Stomach (tissue), 9 donors: ENCODE data around the gene PTPRM. TPM values are rescaled to one million over a fixed set of nuclear protein-coding genes. Genes with fewer than 3 reads are reported as not detected.
A peak's percentile ranks its signal among the peaks of the same experiment; 100 is the strongest.

ENCODE experiments used
- DNase-seq, 2 donors: peaks; one replicate each; pipeline versions ENCODE4 v3.0.0 to v3.0.0-alpha.2; 2013 to 2019
- H3K27ac ChIP-seq, 5 donors: fragments of 200-600 bp in 4 of 5; sonication (generic) in 4 of 5; one replicate each; pipeline ENCODE4 v1.5.1; 2013 to 2019; ENCODE audit warnings: mild to moderate bottlenecking in 1 of 5, moderate library complexity in 1 of 5
- H3K27me3 ChIP-seq, 3 donors: fragments of 200-600 bp; sonication (generic); one replicate each; pipeline ENCODE4 v1.5.1; 2017 to 2019; ENCODE audit warnings: mixed run types in 1 of 3
- H3K36me3 ChIP-seq, 4 donors: fragments of 200-600 bp; sonication (generic); 1 replicate in 3 of 4; 2 replicates in 1 of 4; pipeline ENCODE4 v1.5.1; 2016 to 2019
- H3K4me1 ChIP-seq, 4 donors: fragments of 200-600 bp; sonication (generic); one replicate each; pipeline ENCODE4 v1.5.1; 2016 to 2019
- H3K4me3 ChIP-seq, 4 donors: fragments of 200-600 bp; sonication (generic) in 3 of 4; one replicate each; pipeline ENCODE4 v1.5.1; 2016 to 2019; ENCODE audit warnings: mild to moderate bottlenecking in 1 of 4
- H3K9me3 ChIP-seq, 4 donors: fragments of 200-600 bp; sonication (generic); one replicate each; pipeline ENCODE4 v1.5.1; 2016 to 2019
- CTCF ChIP-seq, 7 experiments: fragments of 450-650 bp in 4 of 7; fragments of 200-600 bp in 3 of 7; sonication (generic) in 3 of 7; IDR thresholded peaks; one replicate each; pipeline ENCODE4 v1.5.1; 2016 to 2019; ENCODE audit warnings: antibody characterized with exemption in 7 of 7, control low read depth in 2 of 7, mild to moderate bottlenecking in 1 of 7
- EP300 ChIP-seq: sonication (generic); formaldehyde crosslinking; IDR thresholded peaks from one replicate; pipeline ENCODE4 v1.6.1; 2017; ENCODE audit warnings: antibody characterized with exemption
- POLR2A ChIP-seq, 4 donors: fragments of 450-650 bp; IDR thresholded peaks; one replicate each; pipeline ENCODE4 v1.6.1; 2016; ENCODE audit warnings: antibody characterized with exemption in 4 of 4, control low read depth in 2 of 4, mild to moderate bottlenecking in 1 of 4, moderate library complexity in 1 of 4
- POLR2AphosphoS5 ChIP-seq, 3 donors: sonication (generic); formaldehyde crosslinking; IDR thresholded peaks; one replicate each; pipeline ENCODE4 v1.6.1; 2016; ENCODE audit warnings: antibody characterized with exemption in 3 of 3
- WGBS, 5 donors: extraction: QIAGEN DNeasy Blood & Tissue Kit in 3 of 5; methylation state at CpG; one replicate each; pipeline versions ENCODE4 v1.1.5 to v1.1.7; 2013 to 2018; 5-methylcytosine and 5-hydroxymethylcytosine counted together
- intact Hi-C: fragments of 100-400 bp; cut with DNase I; formaldehyde crosslinking; loops from one replicate; pipeline ENCODE4 v1.15.1; 2023; ENCODE audit warnings: low total_unique reads
- polyA plus RNA-seq, 3 donors: library from polyadenylated mRNA; stranded (reverse); fragments of 200-250 nt; gene quantifications; one replicate each; pipeline ENCODE4 v1.2.3, GENCODE V29; 2013
- total RNA-seq, 5 donors: library from RNA; depleted of rRNA; stranded (reverse); fragments of >200 nt; gene quantifications; one replicate each; pipeline versions ENCODE4 v1.1.0 to v1.2.3, GENCODE V29; 2014 to 2016
- donor health status: healthy with polysubstance abuse.
- donor health status: Bipolar disorder and iron deficiency.
- donor health status: healthy.

The PTPRM gene
- total and polyA plus RNA-seq, 8 donors, result 7.5 to 246 (median 58.2) TPM

GRCh38 chr18:7566244-7566566 is 911 bp upstream of the PTPRM start:
- WGBS, 5 donors, result 16 to 25% (median 17%) methylated on average over 4 of the region's 4 CpGs
- intact Hi-C loops, result loop anchor here (5.0 kb wide), 1 partner anchor 294 kb away; no protein-coding TSS in a partner anchor
- Histone ChIP-seq H3K9me3 (no peaks in the 10 kb centered on the region), H3K36me3 (no peaks in the 10 kb centered on the region), H3K27me3 (peaks cover 0 to 18% (median 0%) of the 10 kb centered on the region in 3 donors), H3K27ac (peak overlapping the region; percentile 95 to 99 (median 96)), H3K4me1 (peaks cover 0 to 39% (median 24%) of the 10 kb centered on the region in 4 donors), H3K4me3 (peak overlapping the region; percentile 61 to 88 (median 87))
- TF ChIP-seq POLR2AphosphoS5 (IDR thresholded peaks at IDR 0.05), result no peak
- no peak for TF ChIP-seq CTCF (IDR thresholded peaks at IDR 0.05)
- TF ChIP-seq EP300, result no peak
- no peak for DNase-seq

DNA sequence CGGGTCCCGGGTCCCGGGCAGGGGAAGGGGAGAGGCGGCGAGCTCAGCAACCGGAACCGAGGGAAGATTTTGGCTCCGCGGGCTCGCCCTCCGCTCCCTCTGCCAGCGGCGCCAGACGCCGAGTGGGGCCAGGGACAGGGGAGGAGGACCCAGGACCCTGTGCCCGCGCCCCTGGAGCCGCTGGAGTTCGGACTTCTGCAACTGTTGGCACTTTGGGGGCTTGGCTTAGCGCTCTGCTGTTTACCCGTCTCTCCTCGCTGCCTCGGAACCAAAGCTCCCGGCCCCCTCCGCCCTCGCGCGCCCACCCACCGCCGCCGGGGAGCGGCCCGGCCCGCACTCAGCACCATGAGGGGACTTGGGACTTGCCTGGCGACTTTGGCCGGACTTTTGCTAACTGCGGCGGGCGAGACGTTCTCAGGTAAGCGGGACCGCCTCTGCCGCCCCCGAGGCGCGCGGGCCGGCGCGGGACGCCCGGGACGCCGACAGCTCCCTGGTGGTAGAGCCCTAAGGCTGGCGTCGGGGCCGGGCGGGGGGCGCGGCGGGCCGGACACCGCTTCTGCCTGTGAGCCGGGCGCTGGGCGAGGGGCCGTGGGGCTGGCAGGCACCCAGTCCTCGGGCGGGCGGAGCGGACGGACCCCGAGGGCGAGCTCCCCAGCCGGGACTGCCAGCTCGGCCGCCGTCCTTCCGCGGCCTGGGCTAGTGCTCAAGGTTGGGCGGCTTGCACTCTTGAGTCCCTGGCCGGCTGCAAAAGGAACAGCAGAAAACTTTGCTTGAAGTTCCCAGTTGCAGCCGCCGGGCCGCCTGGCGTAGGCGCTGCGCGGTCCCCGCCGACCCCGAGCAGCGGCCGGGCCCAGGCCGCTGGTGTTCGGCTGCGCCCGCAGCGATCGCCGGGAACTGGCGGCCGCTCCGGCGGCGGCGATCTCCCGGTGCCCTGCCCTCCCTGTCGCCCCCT is 634 bp downstream of the PTPRM start:
- intact Hi-C loops, result loop anchor here (5.0 kb wide), 1 partner anchor 295 kb away; no protein-coding TSS in a partner anchor
- TF ChIP-seq CTCF (IDR thresholded peaks at IDR 0.05), result peak in 1 of 7 experiments; percentile 10
- TF ChIP-seq POLR2AphosphoS5 (IDR thresholded peaks at IDR 0.05), result no peak
- TF ChIP-seq EP300, result no peak
- no peak for TF ChIP-seq POLR2A (IDR thresholded peaks at IDR 0.05)
- peak; percentile 52 to 85 for DNase-seq
- Histone ChIP-seq H3K27ac (peak overlapping the region; percentile 92 to 99 (median 96)), H3K36me3 (no peaks in the 10 kb centered on the region), H3K4me1 (peaks cover 0 to 37% (median 23%) of the 10 kb centered on the region in 4 donors), H3K9me3 (no peaks in the 10 kb centered on the region), H3K4me3 (peak overlapping the region; percentile 87 to 95 (median 88)), H3K27me3 (peaks cover 0 to 18% (median 0%) of the 10 kb centered on the region in 3 donors)
- WGBS, 5 donors, result 0 to 3% (median 1%) methylated on average over 62 to 109 of the region's 109 CpGs

DNA sequence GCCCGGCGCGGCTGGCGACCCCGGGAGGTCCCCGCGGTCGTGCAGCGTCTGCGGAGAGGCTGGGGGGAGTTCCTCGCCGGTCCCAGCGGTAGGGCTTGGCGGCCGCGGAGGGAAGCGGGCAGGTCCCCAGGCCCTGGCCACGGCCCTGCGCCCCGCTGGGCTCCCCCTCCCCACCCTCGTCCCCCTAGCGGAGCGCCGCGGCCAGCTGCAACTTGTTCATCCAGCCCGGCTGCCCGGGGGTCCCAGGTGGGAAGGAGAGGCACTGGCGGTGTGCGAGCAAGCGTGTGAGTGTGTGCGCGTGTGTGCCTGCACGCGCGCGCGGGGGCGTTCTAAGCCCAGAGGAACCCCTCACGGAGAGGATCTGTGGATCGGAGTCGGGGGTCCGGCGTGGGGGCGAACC is 1.3 kb downstream of the PTPRM start:
- peak; percentile 28 to 80 for DNase-seq
- Histone ChIP-seq H3K27ac (peak overlapping the region; percentile 92 to 99 (median 96)), H3K4me3 (peak overlapping the region; percentile 87 to 95 (median 88)), H3K27me3 (peaks cover 0 to 18% (median 0%) of the 10 kb centered on the region in 3 donors), H3K36me3 (no peaks in the 10 kb centered on the region), H3K4me1 (peaks cover 0 to 41% (median 23%) of the 10 kb centered on the region in 4 donors), H3K9me3 (no peaks in the 10 kb centered on the region)
- WGBS, 5 donors, result 0 to 3% (median 1%) methylated on average over 30 to 44 of the region's 44 CpGs
- no peak for TF ChIP-seq POLR2AphosphoS5 (IDR thresholded peaks at IDR 0.05)
- TF ChIP-seq CTCF (IDR thresholded peaks at IDR 0.05), result peak in 2 of 7 experiments; percentile 5 to 8
- intact Hi-C loops, result loop anchor here (5.0 kb wide), 1 partner anchor 296 kb away; no protein-coding TSS in a partner anchor

DNA sequence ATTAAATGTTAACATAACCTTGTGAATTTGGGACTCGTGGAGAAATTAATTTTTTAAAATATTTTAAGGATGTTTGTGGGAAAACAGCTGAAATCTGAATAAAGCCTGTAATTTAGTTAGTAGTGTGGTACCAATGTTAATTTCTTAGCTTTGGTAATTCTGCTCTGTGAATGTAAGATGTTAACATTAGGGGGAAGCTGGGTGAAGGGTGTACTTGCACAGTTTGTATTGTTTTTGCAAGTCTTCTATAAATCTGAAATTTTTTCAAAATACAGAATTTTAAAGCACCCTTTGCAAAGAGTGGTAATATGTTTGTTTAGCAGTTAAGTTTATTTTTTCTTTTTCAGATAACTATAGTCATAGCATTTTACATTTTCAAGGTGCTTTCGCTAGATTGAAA is 4.5 kb downstream of the PTPRM start:
- Histone ChIP-seq H3K4me3 (no peak overlapping the region), H3K36me3 (no peaks in the 10 kb centered on the region), H3K9me3 (no peaks in the 10 kb centered on the region), H3K4me1 (peaks cover 0 to 44% (median 22%) of the 10 kb centered on the region in 4 donors), H3K27me3 (peaks cover 0 to 16% (median 0%) of the 10 kb centered on the region in 3 donors), H3K27ac (no peak overlapping the region)
- WGBS, 5 donors, result 83 to 89% (median 87%) methylated on average over 2 of the region's 2 CpGs
- intact Hi-C loops, result no loop called here
- TF ChIP-seq POLR2AphosphoS5 (IDR thresholded peaks at IDR 0.05), result no peak
- no peak for TF ChIP-seq POLR2A (IDR thresholded peaks at IDR 0.05)
- TF ChIP-seq CTCF (IDR thresholded peaks at IDR 0.05), result no peak
- TF ChIP-seq EP300, result no peak
- DNase-seq, result no peak
